GM12865 (cell line): ENCODE results near the gene RHOC.

Experiments
- DNase-seq: peaks from one replicate; pipeline ENCODE4 v3.0.0; 2010; ENCODE audit warnings: low read depth
- H3K4me3 ChIP-seq: 2 replicates; pipeline ENCODE4 v1.5.1; 2011; ENCODE audit warnings: mild to moderate bottlenecking, low read depth, low read length, control low read depth
- TF ChIP-seq, protein P1 (sequence below): IDR thresholded peaks from 2 replicates; pipeline ENCODE4 v1.5.1; 2011; ENCODE audit warnings: low read length, control low read depth, low read depth, inconsistent platforms; ENCODE audit not compliant: insufficient read depth; ENCODE audit errors: missing control alignments

Gene RHOC

DNA sequence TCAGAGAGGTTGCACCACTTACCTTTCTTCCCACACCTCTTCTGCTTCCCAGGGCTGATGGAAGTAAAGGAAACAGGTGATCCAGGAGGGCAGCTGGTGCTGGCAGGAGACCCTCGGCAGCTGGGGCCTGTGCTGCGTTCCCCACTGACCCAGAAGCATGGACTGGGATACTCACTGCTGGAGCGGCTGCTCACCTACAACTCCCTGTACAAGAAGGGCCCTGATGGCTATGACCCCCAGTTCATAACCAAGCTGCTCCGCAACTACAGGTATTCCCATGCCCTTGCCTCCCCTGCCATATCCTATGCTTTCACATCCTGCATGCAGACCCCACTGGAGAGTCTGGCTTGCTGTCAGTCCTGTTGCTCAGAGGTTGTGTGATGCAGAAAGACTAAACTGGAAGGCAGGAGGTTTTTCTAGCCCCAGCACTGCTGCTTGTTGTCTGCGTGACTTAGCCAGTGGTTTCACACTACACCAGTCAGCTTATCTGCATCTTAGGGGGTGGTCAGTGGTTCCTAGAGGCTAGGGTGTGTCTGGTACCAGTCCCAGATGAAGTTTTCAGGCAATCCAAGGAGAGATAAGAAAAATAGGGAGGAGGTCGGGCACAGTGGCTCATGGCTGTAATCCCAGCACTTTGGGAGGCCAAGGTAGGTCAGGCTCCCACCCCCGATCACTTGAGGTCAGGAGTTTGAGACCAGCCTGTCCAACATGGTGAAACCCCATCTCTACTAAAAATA lies 10.2 kb downstream of the RHOC start:
- TF ChIP-seq, protein P1, sequence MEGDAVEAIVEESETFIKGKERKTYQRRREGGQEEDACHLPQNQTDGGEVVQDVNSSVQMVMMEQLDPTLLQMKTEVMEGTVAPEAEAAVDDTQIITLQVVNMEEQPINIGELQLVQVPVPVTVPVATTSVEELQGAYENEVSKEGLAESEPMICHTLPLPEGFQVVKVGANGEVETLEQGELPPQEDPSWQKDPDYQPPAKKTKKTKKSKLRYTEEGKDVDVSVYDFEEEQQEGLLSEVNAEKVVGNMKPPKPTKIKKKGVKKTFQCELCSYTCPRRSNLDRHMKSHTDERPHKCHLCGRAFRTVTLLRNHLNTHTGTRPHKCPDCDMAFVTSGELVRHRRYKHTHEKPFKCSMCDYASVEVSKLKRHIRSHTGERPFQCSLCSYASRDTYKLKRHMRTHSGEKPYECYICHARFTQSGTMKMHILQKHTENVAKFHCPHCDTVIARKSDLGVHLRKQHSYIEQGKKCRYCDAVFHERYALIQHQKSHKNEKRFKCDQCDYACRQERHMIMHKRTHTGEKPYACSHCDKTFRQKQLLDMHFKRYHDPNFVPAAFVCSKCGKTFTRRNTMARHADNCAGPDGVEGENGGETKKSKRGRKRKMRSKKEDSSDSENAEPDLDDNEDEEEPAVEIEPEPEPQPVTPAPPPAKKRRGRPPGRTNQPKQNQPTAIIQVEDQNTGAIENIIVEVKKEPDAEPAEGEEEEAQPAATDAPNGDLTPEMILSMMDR = no peak
- H3K4me3 ChIP-seq = no peak overlapping the region
- DNase-seq = no peak

DNA sequence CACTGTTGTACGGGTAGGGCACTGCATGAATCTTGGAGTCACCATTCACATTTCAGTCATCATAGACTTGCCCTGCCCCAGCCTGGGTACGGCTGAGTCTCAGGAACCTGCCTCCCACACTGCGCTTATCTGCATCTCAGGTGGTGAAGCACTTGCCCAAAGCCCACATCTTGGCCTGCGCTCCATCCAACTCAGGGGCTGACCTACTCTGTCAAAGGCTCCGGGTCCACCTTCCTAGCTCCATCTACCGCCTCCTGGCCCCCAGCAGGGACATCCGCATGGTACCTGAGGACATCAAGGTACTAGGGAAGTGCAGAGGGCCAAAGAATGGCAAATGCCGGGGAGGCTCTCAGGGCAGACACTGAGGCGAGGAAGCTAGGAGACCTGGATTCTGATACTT lies 11.7 kb downstream of the RHOC start:
- no peak overlapping the region for H3K4me3 ChIP-seq
- DNase-seq = no peak
- TF ChIP-seq, protein P1 = no peak

DNA sequence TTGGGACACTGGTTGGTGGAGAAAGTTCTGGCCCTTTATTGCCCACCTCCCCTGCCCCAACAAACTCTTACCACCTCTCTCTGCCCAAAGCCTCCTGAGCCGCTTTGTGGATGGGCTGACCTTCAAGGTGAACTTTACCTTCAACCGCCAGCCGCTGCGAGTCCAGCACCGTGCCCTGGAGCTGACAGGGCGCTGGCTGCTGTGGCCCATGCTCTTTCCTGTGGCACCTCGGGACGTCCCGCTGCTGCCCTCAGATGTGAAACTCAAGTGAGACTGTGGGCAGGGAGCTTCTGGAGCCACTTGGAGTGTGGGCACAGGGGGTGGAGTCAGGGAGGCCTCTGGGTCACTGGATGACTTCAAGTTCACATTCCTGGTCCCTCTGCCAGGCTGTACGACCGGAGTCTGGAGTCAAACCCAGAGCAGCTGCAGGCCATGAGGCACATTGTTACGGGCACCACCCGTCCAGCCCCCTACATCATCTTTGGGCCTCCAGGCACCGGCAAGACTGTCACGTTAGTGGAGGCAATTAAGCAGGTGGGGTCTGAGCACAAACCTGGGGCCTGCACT lies 12.5 kb downstream of the RHOC start:
- TF ChIP-seq, protein P1 = no peak
- no peak for DNase-seq
- no peak overlapping the region for H3K4me3 ChIP-seq

DNA sequence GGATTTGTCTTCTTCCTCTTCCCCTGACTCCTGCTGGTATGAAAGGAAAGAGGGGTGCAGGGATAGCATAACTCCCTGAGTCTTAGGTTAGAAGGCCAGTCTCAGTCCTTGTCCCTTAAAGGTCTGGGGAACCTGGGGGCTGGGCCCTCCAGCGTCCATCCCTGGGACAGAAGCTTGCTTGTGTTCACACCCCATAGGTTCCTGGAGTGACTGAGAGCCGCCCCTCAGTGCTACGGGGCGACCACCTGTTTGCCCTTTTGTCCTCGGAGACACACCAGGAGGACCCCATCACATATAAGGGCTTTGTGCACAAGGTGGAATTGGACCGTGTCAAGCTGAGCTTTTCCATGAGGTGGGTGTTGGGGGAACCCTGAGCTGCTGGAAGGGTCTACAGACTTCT lies 13.1 kb downstream of the RHOC start:
- DNase-seq = no peak
- TF ChIP-seq, protein P1 = no peak
- no peak overlapping the region for H3K4me3 ChIP-seq

DNA sequence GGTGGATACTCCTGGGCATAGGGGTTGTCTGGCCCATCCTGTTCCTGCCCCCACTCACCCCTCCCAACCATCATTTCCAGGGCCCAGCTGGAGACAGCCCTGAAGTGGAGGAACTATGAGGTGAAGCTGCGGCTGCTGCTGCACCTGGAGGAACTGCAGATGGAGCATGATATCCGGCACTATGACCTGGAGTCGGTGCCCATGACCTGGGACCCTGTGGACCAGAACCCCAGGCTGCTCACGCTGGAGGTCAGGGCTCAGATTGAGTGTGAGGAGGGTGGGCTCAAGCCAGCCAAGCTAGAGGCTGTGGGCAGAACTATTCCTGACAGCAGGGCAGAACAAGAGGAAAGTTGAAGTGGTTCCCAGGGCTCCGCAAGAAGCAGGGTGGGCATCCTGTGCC lies 14.2 kb downstream of the RHOC start:
- H3K4me3 ChIP-seq = no peak overlapping the region
- no peak for DNase-seq
- TF ChIP-seq, protein P1 = no peak

DNA sequence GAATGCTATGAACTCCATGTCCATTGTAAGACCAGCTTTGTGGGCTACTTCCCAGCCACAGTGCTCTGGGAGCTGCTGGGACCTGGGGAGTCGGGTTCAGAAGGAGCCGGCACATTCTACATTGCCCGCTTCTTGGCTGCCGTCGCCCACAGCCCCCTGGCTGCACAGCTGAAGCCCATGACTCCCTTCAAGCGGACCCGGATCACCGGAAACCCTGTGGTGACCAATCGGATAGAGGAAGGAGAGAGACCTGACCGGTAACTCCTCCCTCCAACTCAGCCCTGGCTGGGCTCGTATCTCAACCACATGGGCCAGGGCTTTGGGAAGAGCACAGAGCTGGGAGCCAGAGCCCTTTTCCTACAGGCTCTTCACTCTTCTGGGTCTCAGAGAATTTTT lies 17.1 kb downstream of the RHOC start:
- DNase-seq = no peak
- H3K4me3 ChIP-seq = no peak overlapping the region
- TF ChIP-seq, protein P1 = no peak
